IMR-90 (cell line): Measurements from ENCODE around the gene ZCCHC7. TPM values are rescaled to one million over a fixed set of nuclear protein-coding genes. Genes with fewer than 3 reads are reported as not detected.

Experiments used
- ATAC-seq: fragments of 200-7000 bp; cut with Tn5 transposase; 2 replicates; pipeline ENCODE4 v1.9.1; 2020; ENCODE audit warnings: low read depth, mild to moderate bottlenecking, moderate library complexity
- BruUV-seq: library from RNA; stranded (reverse); fragments of 400-500 nt; replicated peaks from 2 replicates; lab custom pipeline; 2021; lab: Mats Ljungman, UMichigan
- CTCF ChIA-PET: fragments of 300-600 bp; formaldehyde crosslinking; extraction: SDS; loops from one replicate; lab custom pipeline; 2021; ENCODE audit warnings: antibody characterized with exemption; lab: Yijun Ruan, JAX
- POLR2A ChIA-PET: fragments of 300-600 bp; sonication (Branson Sonifier 250); formaldehyde crosslinking; loops from one replicate; lab custom pipeline; 2022; ENCODE audit warnings: antibody characterized with exemption; ENCODE audit not compliant: unreplicated experiment; lab: Charles Lee
- DNase-seq: peaks from one replicate; pipeline ENCODE4 v3.0.0; 2013
- H2AFZ ChIP-seq: replicated peaks from 2 replicates; pipeline ENCODE3; 2013; ENCODE audit warnings: low read length, mild to moderate bottlenecking; ENCODE audit not compliant: poor library complexity
- H2AK5ac ChIP-seq: 2 replicates; pipeline ENCODE4 v1.6.1; 2013; ENCODE audit warnings: low read depth, low read length, inconsistent platforms
- H2AK9ac ChIP-seq: replicated peaks from 2 replicates; pipeline ENCODE3; 2013; ENCODE audit warnings: mild to moderate bottlenecking, low read depth, low read length, moderate library complexity; ENCODE audit not compliant: poor library complexity
- H2BK120ac ChIP-seq: 2 replicates; pipeline ENCODE4 v1.6.1; 2013; ENCODE audit warnings: low read depth, low read length, inconsistent platforms
- H2BK15ac ChIP-seq: 3 replicates; pipeline ENCODE4 v1.6.1; 2013; ENCODE audit warnings: low read depth, low read length, inconsistent platforms
- H2BK20ac ChIP-seq: 2 replicates; pipeline ENCODE4 v1.6.1; 2013; ENCODE audit warnings: low read depth, mild to moderate bottlenecking, inconsistent platforms, low read length, moderate library complexity
- H2BK5ac ChIP-seq: 2 replicates; pipeline ENCODE4 v1.6.1; 2013; ENCODE audit warnings: mild to moderate bottlenecking, low read depth, low read length, inconsistent platforms; ENCODE audit not compliant: poor library complexity, severe bottlenecking
- H3K14ac ChIP-seq: replicated peaks from 2 replicates; pipeline ENCODE4 v1.6.1; 2013; ENCODE audit warnings: low read depth, low read length, inconsistent platforms
- H3K18ac ChIP-seq: 2 replicates; pipeline ENCODE4 v1.6.1; 2013; ENCODE audit warnings: low read depth, low read length, control low read depth
- H3K23ac ChIP-seq: 2 replicates; pipeline ENCODE4 v1.6.1; 2013; ENCODE audit warnings: low read depth, low read length, inconsistent platforms
- H3K27ac ChIP-seq: 2 replicates; pipeline ENCODE4 v1.5.1; 2013; ENCODE audit warnings: mild to moderate bottlenecking, control low read depth, low read length; ENCODE audit not compliant: insufficient read depth
- H3K27me3 ChIP-seq: 2 replicates; pipeline ENCODE4 v1.6.1; 2013; ENCODE audit warnings: low read length; ENCODE audit not compliant: control insufficient read depth, insufficient read depth
- H3K36me3 ChIP-seq: 2 replicates; pipeline ENCODE4 v1.6.1; 2013; ENCODE audit warnings: low read length, mixed read lengths; ENCODE audit not compliant: control insufficient read depth, insufficient read depth
- H3K4ac ChIP-seq: 2 replicates; pipeline ENCODE4 v1.6.1; 2013; ENCODE audit warnings: low read depth, low read length, inconsistent platforms
- H3K4me1 ChIP-seq: 2 replicates; pipeline ENCODE4 v1.6.1; 2013; ENCODE audit warnings: low read length, mixed read lengths; ENCODE audit not compliant: control insufficient read depth, insufficient read depth
- H3K4me2 ChIP-seq: 2 replicates; pipeline ENCODE4 v1.6.1; 2013; ENCODE audit warnings: low read depth, mild to moderate bottlenecking, control low read depth, low read length, moderate library complexity
- H3K4me3 ChIP-seq: 2 replicates; pipeline ENCODE4 v1.5.1; 2013; ENCODE audit warnings: low read depth, mild to moderate bottlenecking, control low read depth, low read length, moderate library complexity; ENCODE audit not compliant: insufficient read depth
- H3K56ac ChIP-seq: 2 replicates; pipeline ENCODE4 v1.6.1; 2013; ENCODE audit warnings: low read length, inconsistent platforms; ENCODE audit not compliant: insufficient read depth; ENCODE audit errors: extremely low read depth
- H3K79me1 ChIP-seq, 2 experiments: 2 replicates each; pipeline ENCODE4 v1.6.1; 2013; ENCODE audit warnings: low read length in 2 of 2, inconsistent platforms in 1 of 2, low read depth in 1 of 2
- H3K9ac ChIP-seq: 2 replicates; pipeline ENCODE4 v1.6.1; 2013; ENCODE audit warnings: low read depth, low read length, control low read depth
- H3K9me1 ChIP-seq: 2 replicates; pipeline ENCODE4 v1.6.1; 2013; ENCODE audit warnings: low read length, inconsistent platforms; ENCODE audit not compliant: insufficient read depth
- H3K9me3 ChIP-seq: 2 replicates; pipeline ENCODE4 v1.6.1; 2013; ENCODE audit warnings: low read length; ENCODE audit not compliant: control insufficient read depth, insufficient read depth
- H4K20me1 ChIP-seq: 2 replicates; pipeline ENCODE4 v1.6.1; 2013; ENCODE audit warnings: low read length, inconsistent platforms; ENCODE audit not compliant: insufficient read depth
- H4K5ac ChIP-seq: 2 replicates; pipeline ENCODE4 v1.6.1; 2013; ENCODE audit warnings: mild to moderate bottlenecking, low read depth, low read length, control low read depth
- H4K8ac ChIP-seq, 2 experiments: 2 replicates each; pipeline ENCODE4 v1.6.1; 2013; ENCODE audit warnings: low read depth in 2 of 2, low read length in 2 of 2, control low read depth in 1 of 2, inconsistent platforms in 1 of 2
- H4K91ac ChIP-seq: 2 replicates; pipeline ENCODE4 v1.6.1; 2013; ENCODE audit warnings: low read depth, low read length, inconsistent platforms; ENCODE audit not compliant: insufficient read depth
- ELK1 ChIP-seq: fragments of 150-350 bp; IDR thresholded peaks from 2 replicates; pipeline ENCODE4 v1.6.1; 2016; ENCODE audit warnings: low read depth, mild to moderate bottlenecking, low read length, moderate library complexity, borderline replicate concordance
- FOS ChIP-seq: fragments of 150-350 bp; IDR thresholded peaks from 2 replicates; pipeline ENCODE4 v1.6.1; 2016; ENCODE audit warnings: low read depth, low read length
- MAZ ChIP-seq: IDR thresholded peaks from 2 replicates; pipeline ENCODE4 v1.6.1; 2012; ENCODE audit warnings: low read depth, mild to moderate bottlenecking, low read length, improper control_type of control experiment, moderate library complexity, borderline replicate concordance
- POLR2A ChIP-seq: IDR thresholded peaks from 2 replicates; pipeline ENCODE4 v1.6.1; 2012; ENCODE audit warnings: mild to moderate bottlenecking, low read depth, low read length
- WGBS, 2 experiments: methylation state at CpG; one replicate each; pipeline versions ENCODE4 v1.1.5 to v1.1.7; 2013; ENCODE audit warnings: missing lambda C conversion rate in 2 of 2; ENCODE audit not compliant: insufficient read length in 1 of 2; ENCODE audit errors: extremely low coverage in 2 of 2; 5-methylcytosine and 5-hydroxymethylcytosine counted together
- dilution Hi-C: fragments of 300-500 bp; cut with HindIII; formaldehyde crosslinking; loops from one replicate; pipeline ENCODE4 v1.14.3; 2018; ENCODE audit warnings: low sequenced_read_pairs; ENCODE audit not compliant: unreplicated experiment
- in situ Hi-C: fragments of 300-500 bp; cut with MboI; formaldehyde crosslinking; loops from 3 replicates; pipeline ENCODE4 v1.14.3; 2019; ENCODE audit warnings: low sequenced_read_pairs, inconsistent platforms, mixed read lengths
- intact Hi-C: fragments of 100-400 bp; cut with micrococcal nuclease; formaldehyde crosslinking; loops from 2 replicates; pipeline ENCODE4 v1.10.0; 2022
- polyA plus RNA-seq, 3 experiments: library from polyadenylated mRNA; depleted of rRNA; stranded (reverse); fragments of >200 nt; gene quantifications; 2 replicates each; pipeline ENCODE4 v1.2.3, GENCODE V29; 2012; ENCODE audit warnings: low replicate concordance in 1 of 3
- total RNA-seq: library from RNA; depleted of rRNA; stranded (reverse); fragments of >200 nt; gene quantifications from 2 replicates; pipeline ENCODE4 v1.2.3, GENCODE V29; 2012

ZCCHC7 gene
- total and polyA plus RNA-seq, 2 of the 4 experiments (the other 2 are of a cell fraction) = 13.6 to 28.7 TPM

GRCh38 chr9:37182718-37183117 is 62.3 kb downstream of the ZCCHC7 start:
- CTCF ChIA-PET = no interaction called here
- intact Hi-C loops (no loop called here), in situ Hi-C loops (no loop called here), dilution Hi-C loops (no loop called here)
- Histone ChIP-seq H4K8ac (no peak overlapping the region), H3K36me3 (no peaks in the 10 kb centered on the region), H3K79me1 (peaks cover 11 to 21% of the 10 kb centered on the region in 2 experiments; a peak in 3 of 4 replicates), H3K9me1 (no peaks in the 10 kb centered on the region), H3K23ac (no peak overlapping the region), H2AFZ (no peak overlapping the region), H3K9ac (no peak overlapping the region), H3K4ac (no peak overlapping the region), H3K4me3 (no peak overlapping the region), H2BK20ac (no peak overlapping the region), H4K91ac (no peak overlapping the region), H3K14ac (no peak overlapping the region), H2AK5ac (no peak overlapping the region), H2BK15ac (no peak overlapping the region), H2BK5ac (no peak overlapping the region), H3K27ac (no peak overlapping the region), H3K27me3 (no peaks in the 10 kb centered on the region), H4K5ac (no peak overlapping the region), H4K20me1 (no peaks in the 10 kb centered on the region), H2AK9ac (no peak overlapping the region), H3K18ac (no peak overlapping the region), H3K9me3 (no peaks in the 10 kb centered on the region), H2BK120ac (no peak overlapping the region), H3K4me1 (peaks cover 3% of the 10 kb centered on the region; the same call in 1 of the 2 replicates), H3K4me2 (no peak overlapping the region), H3K56ac (no peak overlapping the region)
- no peak for DNase-seq
- BruUV-seq = no TSS peak
- POLR2A ChIA-PET = no interaction called here
- ATAC-seq = no peak
- no CpG with 5 or more reads among the region's 1 CpG for WGBS, 2 experiments
- TF ChIP-seq POLR2A (no peak), MAZ (no peak), FOS (no peak), ELK1 (no peak)
